Measurements from ENCODE around the gene RNF150.
A peak's percentile ranks its signal among the peaks of the same experiment; 100 is the strongest.

Gene RNF150

GRCh38 chr4:140887467-140887866, 245.8 kb downstream of the RNF150 start:
- TF ChIP-seq, protein P1, sequence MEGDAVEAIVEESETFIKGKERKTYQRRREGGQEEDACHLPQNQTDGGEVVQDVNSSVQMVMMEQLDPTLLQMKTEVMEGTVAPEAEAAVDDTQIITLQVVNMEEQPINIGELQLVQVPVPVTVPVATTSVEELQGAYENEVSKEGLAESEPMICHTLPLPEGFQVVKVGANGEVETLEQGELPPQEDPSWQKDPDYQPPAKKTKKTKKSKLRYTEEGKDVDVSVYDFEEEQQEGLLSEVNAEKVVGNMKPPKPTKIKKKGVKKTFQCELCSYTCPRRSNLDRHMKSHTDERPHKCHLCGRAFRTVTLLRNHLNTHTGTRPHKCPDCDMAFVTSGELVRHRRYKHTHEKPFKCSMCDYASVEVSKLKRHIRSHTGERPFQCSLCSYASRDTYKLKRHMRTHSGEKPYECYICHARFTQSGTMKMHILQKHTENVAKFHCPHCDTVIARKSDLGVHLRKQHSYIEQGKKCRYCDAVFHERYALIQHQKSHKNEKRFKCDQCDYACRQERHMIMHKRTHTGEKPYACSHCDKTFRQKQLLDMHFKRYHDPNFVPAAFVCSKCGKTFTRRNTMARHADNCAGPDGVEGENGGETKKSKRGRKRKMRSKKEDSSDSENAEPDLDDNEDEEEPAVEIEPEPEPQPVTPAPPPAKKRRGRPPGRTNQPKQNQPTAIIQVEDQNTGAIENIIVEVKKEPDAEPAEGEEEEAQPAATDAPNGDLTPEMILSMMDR (conservative IDR thresholded peaks at IDR 0.05; ENCODE audit: low read length), result no peak
- no peak for DNase-seq (ENCODE audit: low read depth)
- H3K4me3 ChIP-seq (ENCODE audit: low read length), result no peak overlapping the region

DNA sequence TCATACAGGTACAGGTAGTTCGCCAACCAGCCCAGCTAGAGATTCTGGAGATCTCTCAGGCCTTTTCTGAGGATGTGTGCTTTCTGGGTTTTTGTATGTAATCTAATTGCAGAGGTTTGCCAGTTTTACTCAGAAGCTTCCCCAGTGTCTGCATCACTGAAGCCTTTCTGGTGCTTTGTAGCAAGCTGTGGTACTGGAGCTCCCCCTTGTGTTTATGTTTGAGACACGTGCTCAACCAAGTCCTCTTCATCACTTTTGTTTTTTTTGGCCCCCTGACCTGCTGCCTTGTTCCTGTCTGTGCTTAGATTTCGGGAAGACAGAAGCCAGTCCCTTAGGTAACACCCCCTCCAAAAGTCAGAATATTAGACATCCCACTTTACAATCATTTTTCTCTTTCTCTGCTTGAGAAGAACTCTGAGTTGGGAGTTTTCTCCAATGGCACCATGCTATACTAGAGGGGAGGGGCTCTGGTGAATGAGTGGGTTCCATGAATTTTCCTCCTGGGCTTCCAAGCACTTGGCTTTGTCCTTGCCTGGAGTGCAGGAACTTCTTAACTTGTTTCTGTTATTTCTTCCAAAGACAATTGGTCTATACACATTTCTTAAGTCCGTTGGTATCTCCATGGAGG, 248.7 kb downstream of the RNF150 start:
- TF ChIP-seq, protein P1 (conservative IDR thresholded peaks at IDR 0.05; ENCODE audit: low read length), result peak; percentile 88
- DNase-seq (ENCODE audit: low read depth), result peak; percentile 80
- no peak overlapping the region for H3K4me3 ChIP-seq (ENCODE audit: low read length)

DNA sequence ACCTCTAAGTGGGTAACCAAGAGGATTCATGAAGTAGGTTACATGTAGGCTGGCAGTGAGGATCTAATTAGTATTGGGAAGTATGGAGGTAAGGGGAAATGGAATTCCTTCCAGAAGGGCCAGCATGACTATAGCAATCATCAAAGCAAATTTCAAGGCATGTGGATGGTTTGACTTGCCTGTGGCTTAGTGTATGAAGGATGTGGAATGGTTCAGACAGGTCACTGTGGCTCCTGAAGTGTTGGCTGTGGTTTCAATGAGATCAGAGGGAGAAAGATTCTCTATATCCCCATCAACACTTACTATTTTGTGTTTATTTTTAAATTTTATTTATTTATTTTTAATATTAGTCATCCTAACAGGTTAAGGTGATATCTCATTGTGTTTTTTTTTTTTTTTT, 255.5 kb downstream of the RNF150 start:
- H3K4me3 ChIP-seq (ENCODE audit: low read length), result no peak overlapping the region
- DNase-seq (ENCODE audit: low read depth), result no peak
- TF ChIP-seq, protein P1 (conservative IDR thresholded peaks at IDR 0.05; ENCODE audit: low read length), result no peak

DNA sequence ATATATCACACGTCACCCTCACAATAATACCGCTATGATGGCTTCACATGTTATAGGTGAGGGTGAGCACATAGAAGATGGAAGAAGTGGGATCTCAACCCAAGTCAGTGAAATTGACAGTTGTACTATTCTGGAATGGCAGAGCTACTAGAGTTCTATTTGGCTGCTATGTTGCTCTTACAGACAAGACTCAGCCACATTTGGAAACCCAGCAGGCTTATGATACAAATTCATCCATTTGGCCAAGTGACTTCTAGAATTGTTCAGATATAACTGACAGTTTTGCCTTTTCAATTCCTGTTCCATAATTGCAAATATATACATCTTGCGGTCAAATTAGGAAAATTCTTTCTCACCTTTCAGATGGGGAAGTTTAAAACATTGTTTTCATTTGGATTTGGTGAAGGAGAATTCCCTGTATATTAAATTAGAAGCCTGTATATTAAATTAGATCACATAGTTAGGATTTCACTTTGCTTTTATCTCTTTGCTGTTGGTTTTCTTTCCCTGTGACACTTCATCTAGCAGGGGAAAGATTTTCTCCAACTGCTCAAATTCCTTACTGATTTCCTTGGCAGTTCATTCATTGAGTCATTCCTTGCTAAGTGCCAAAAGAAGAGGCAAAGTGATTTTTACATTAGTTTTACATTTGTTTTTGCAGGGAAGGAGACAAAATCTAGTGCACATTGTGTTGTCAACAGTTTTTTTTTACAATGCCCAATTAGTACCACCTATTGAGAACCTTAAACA, 256.5 kb downstream of the RNF150 start:
- TF ChIP-seq, protein P1 (conservative IDR thresholded peaks at IDR 0.05; ENCODE audit: low read length), result no peak
- peak; percentile 54 for DNase-seq (ENCODE audit: low read depth)
- no peak overlapping the region for H3K4me3 ChIP-seq (ENCODE audit: low read length)

DNA sequence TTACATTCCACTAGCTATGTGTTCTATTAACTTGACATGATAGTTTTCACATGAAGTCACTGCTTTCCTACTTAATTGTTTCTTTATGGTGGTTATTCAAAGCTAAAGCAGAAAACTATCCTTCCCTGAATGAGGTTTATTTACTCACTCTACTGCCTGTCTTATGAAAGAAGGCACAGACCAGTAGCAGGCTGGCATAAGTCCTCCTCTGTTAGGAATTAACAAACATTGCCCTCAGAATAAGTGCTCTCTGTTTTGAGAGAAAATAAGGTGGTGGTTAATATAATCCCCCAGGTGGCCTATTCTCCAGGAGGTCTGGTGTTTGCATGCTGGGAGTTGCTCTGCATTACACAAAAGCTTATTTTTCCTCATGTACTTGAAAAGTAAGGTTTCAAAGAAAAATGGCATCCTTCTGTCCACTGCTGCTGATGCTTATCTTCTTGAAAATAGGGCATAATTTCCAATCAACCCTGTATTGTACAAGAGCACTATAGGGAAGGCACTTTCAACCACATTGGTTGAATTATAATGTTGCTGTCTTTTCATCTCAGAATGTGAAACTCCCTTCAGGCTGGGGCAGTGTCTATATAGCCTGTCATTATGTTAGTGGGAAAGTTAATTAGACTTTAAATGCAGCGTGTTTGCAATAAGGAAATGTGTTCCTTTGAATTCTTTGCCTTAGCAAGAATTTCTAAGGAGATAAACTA, 257.4 kb downstream of the RNF150 start:
- DNase-seq (ENCODE audit: low read depth), result peak; percentile 28
- H3K4me3 ChIP-seq (ENCODE audit: low read length), result no peak overlapping the region
- TF ChIP-seq, protein P1 (conservative IDR thresholded peaks at IDR 0.05; ENCODE audit: low read length), result no peak

GRCh38 chr4:140874056-140874455, 259.2 kb downstream of the RNF150 start:
- DNase-seq (ENCODE audit: low read depth), result no peak
- no peak overlapping the region for H3K4me3 ChIP-seq (ENCODE audit: low read length)
- TF ChIP-seq, protein P1 (conservative IDR thresholded peaks at IDR 0.05; ENCODE audit: low read length), result no peak

All from AG10803 (cell line).